NT2/D1 (cell line): ENCODE data around the gene TMC2.

Experiments
- DNase-seq: peaks from one replicate; pipeline ENCODE4 v3.0.0-alpha.2; 2011; ENCODE audit warnings: low read depth, low spot score
- H3K27me3 ChIP-seq: 2 replicates; pipeline ENCODE4 v1.6.0; 2011; ENCODE audit warnings: mild to moderate bottlenecking; ENCODE audit not compliant: insufficient read length, insufficient read depth
- H3K36me3 ChIP-seq: 2 replicates; pipeline ENCODE4 v1.6.1; 2011; ENCODE audit warnings: mild to moderate bottlenecking, low read length, mixed read lengths; ENCODE audit not compliant: insufficient read depth, insufficient read length
- H3K4me1 ChIP-seq: 2 replicates; pipeline ENCODE4 v1.5.1; 2011; ENCODE audit not compliant: insufficient read depth, insufficient read length
- H3K4me3 ChIP-seq: 2 replicates; pipeline ENCODE4 v1.5.1; 2011; ENCODE audit warnings: low read depth; ENCODE audit not compliant: insufficient read length
- H3K9ac ChIP-seq: 2 replicates; pipeline ENCODE4 v1.6.0; 2011; ENCODE audit warnings: low read depth; ENCODE audit not compliant: insufficient read length
- H3K9me3 ChIP-seq: 2 replicates; pipeline ENCODE4 v1.5.1; 2011; ENCODE audit warnings: mild to moderate bottlenecking, low read length; ENCODE audit not compliant: insufficient read depth
- SUZ12 ChIP-seq: IDR thresholded peaks from 2 replicates; pipeline ENCODE4 v1.6.1; 2011; ENCODE audit not compliant: insufficient read length, insufficient read depth; ENCODE audit errors: extremely low read depth
- YY1 ChIP-seq: IDR thresholded peaks from 2 replicates; pipeline ENCODE4 v1.6.1; 2011; ENCODE audit not compliant: insufficient read length, insufficient read depth
- ZNF274 ChIP-seq: IDR thresholded peaks from 2 replicates; pipeline ENCODE4 v1.6.1; 2011; ENCODE audit warnings: mild to moderate bottlenecking, low read depth, low read length

TMC2 gene

GRCh38 chr20:2509468-2509781 lies 26.9 kb upstream of the TMC2 start:
- H3K36me3 ChIP-seq = no peaks in the 10 kb centered on the region
- H3K4me3 ChIP-seq = peak overlapping the region; percentile 76
- TF ChIP-seq SUZ12 = no peak
- no peak for TF ChIP-seq YY1
- TF ChIP-seq ZNF274 = no peak
- DNase-seq = no peak
- H3K4me1 ChIP-seq = no peaks in the 10 kb centered on the region
- peak overlapping the region; percentile 81 for H3K9ac ChIP-seq
- H3K27me3 ChIP-seq = peaks cover 63% of the 10 kb centered on the region
- H3K9me3 ChIP-seq = no peaks in the 10 kb centered on the region

- peak; percentile 30 for DNase-seq
- Histone ChIP-seq H3K27me3 (peaks cover 67% of the 10 kb centered on the region), H3K9me3 (no peaks in the 10 kb centered on the region), H3K4me3 (peak overlapping the region; percentile 76), H3K36me3 (no peaks in the 10 kb centered on the region), H3K4me1 (no peaks in the 10 kb centered on the region), H3K9ac (no peak overlapping the region)
- no peak for TF ChIP-seq SUZ12
- TF ChIP-seq YY1 = no peak
- TF ChIP-seq ZNF274 = no peak
Measured at GRCh38 chr20:2509794-2510193, 26.6 kb upstream of the TMC2 start.

- DNase-seq = no peak
- Histone ChIP-seq H3K9me3 (no peaks in the 10 kb centered on the region), H3K9ac (no peak overlapping the region), H3K27me3 (peaks cover 91% of the 10 kb centered on the region), H3K36me3 (no peaks in the 10 kb centered on the region), H3K4me3 (no peak overlapping the region), H3K4me1 (no peaks in the 10 kb centered on the region)
- no peak for TF ChIP-seq SUZ12
- no peak for TF ChIP-seq ZNF274
- TF ChIP-seq YY1 = no peak
Measured at GRCh38 chr20:2515203-2515602, 21.2 kb upstream of the TMC2 start.

DNA sequence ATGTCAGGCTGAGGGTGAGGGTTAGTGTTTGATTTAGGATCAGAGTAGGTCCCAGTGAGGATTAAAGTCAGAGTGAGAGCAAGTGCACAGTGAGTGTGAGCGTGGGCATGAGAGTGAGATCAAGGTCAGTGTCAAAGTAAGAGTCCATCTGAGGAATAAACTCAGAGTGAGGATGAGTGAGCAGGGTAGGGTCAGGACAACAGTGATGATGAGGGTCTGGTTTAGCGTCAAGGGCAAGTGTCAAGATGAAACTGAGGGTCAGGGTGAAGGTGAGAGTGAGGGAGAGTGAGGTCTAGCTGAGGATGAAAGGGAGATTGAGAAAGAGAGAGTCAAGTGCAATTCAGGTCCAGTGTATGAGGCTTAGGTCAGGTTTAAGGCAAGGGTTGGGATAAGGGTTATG lies 20.0 kb upstream of the TMC2 start:
- Histone ChIP-seq H3K4me3 (no peak overlapping the region), H3K4me1 (no peaks in the 10 kb centered on the region), H3K27me3 (peaks cover 91% of the 10 kb centered on the region), H3K9me3 (no peaks in the 10 kb centered on the region), H3K36me3 (no peaks in the 10 kb centered on the region), H3K9ac (no peak overlapping the region)
- TF ChIP-seq SUZ12 (no peak), YY1 (no peak), ZNF274 (no peak)
- no peak for DNase-seq

GRCh38 chr20:2518096-2518495 lies 18.3 kb upstream of the TMC2 start:
- TF ChIP-seq SUZ12 (no peak), YY1 (no peak), ZNF274 (no peak)
- H3K36me3 ChIP-seq = no peaks in the 10 kb centered on the region
- no peak for DNase-seq
- no peak overlapping the region for H3K9ac ChIP-seq
- H3K27me3 ChIP-seq = peaks cover 90% of the 10 kb centered on the region
- H3K4me1 ChIP-seq = no peaks in the 10 kb centered on the region
- H3K4me3 ChIP-seq = no peak overlapping the region
- H3K9me3 ChIP-seq = no peaks in the 10 kb centered on the region

DNA sequence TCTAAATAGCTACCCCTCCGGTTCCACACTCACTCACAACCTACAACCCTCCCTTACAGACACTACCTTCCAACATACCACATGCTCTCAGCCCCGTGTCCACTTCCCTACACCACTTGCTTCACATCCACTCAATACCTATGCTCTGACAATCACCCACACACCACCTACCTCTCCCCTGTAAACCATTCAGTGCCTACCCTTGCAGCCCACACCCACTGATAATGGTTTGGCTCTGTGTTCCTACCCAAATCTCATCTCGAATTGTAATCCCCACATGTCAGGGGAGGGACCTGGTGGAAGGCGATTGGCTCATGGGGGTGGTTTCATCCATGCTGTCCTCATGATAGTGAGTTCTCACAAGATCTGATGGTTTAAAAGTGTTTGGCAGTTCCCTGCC lies 17.8 kb upstream of the TMC2 start:
- no peaks in the 10 kb centered on the region for H3K4me1 ChIP-seq
- H3K36me3 ChIP-seq = no peaks in the 10 kb centered on the region
- no peaks in the 10 kb centered on the region for H3K9me3 ChIP-seq
- peaks cover 88% of the 10 kb centered on the region for H3K27me3 ChIP-seq
- no peak for DNase-seq
- no peak overlapping the region for H3K4me3 ChIP-seq
- H3K9ac ChIP-seq = no peak overlapping the region
- TF ChIP-seq YY1 (no peak), ZNF274 (no peak), SUZ12 (no peak)

DNA sequence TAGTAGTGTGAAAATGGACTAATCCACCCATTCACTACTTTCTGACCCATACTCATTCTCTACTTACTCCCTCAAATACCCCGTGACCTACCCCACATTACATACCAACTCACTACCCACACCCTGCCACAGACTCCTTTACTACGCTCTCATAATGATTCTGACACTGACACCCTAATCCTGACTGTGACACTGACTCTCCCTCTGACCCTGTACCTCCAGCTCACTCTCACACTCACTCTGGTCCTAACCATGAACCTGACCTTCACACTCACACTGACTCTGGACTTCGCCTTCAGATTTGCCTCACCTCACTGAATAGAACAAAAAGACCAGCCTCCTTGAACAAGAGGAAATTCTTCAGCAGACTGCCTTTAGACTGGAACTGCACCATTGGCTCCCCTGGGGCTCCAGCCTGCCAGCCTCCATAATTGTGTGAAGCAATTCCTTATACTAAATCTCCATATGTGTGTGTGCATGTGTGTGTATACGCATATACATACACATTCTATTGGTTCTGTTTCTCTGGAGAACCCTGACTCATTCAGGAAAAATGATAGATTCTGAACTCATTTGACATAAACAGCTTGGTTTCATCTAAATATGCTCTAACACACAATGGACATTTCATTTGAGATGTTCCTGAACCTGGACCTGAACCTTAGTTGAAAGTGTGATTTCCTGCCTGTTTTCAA lies 17.1 kb upstream of the TMC2 start:
- no peak overlapping the region for H3K9ac ChIP-seq
- no peaks in the 10 kb centered on the region for H3K9me3 ChIP-seq
- TF ChIP-seq SUZ12 (no peak), YY1 (no peak), ZNF274 (no peak)
- peaks cover 88% of the 10 kb centered on the region for H3K27me3 ChIP-seq
- DNase-seq = no peak
- peaks cover 2% of the 10 kb centered on the region for H3K4me1 ChIP-seq
- no peaks in the 10 kb centered on the region for H3K36me3 ChIP-seq
- no peak overlapping the region for H3K4me3 ChIP-seq

- Histone ChIP-seq H3K27me3 (peaks cover 81% of the 10 kb centered on the region), H3K9ac (no peak overlapping the region), H3K36me3 (no peaks in the 10 kb centered on the region), H3K4me3 (no peak overlapping the region), H3K9me3 (no peaks in the 10 kb centered on the region), H3K4me1 (peaks cover 2% of the 10 kb centered on the region)
- no peak for DNase-seq
- TF ChIP-seq ZNF274 (no peak), YY1 (no peak), SUZ12 (no peak)
Measured at GRCh38 chr20:2520617-2521016, 15.8 kb upstream of the TMC2 start.
